IMR-90 (cell line): ENCODE data around the gene SPATA13.

Source experiments
- CEBPB ChIP-seq: IDR thresholded peaks from 2 replicates; pipeline ENCODE4 v1.6.1; 2012; ENCODE audit warnings: low read depth, low read length, improper control_type of control experiment
- NFE2L2 ChIP-seq: fragments of 150-350 bp; IDR thresholded peaks from 2 replicates; pipeline ENCODE4 v1.6.1; 2016; ENCODE audit warnings: low read depth, mild to moderate bottlenecking, low read length
- POLR2A ChIP-seq: IDR thresholded peaks from 2 replicates; pipeline ENCODE4 v1.6.1; 2012; ENCODE audit warnings: mild to moderate bottlenecking, low read depth, low read length
- RAD21 ChIP-seq: IDR thresholded peaks from 2 replicates; pipeline ENCODE4 v1.6.1; 2012; ENCODE audit warnings: low read length, improper control_type of control experiment
- TF ChIP-seq, protein P1 (sequence below): conservative IDR thresholded peaks from 2 replicates; pipeline ENCODE4 v1.5.1; 2012; ENCODE audit warnings: mild to moderate bottlenecking, low read depth, low read length, improper control_type of control experiment

- TF ChIP-seq, protein P1, sequence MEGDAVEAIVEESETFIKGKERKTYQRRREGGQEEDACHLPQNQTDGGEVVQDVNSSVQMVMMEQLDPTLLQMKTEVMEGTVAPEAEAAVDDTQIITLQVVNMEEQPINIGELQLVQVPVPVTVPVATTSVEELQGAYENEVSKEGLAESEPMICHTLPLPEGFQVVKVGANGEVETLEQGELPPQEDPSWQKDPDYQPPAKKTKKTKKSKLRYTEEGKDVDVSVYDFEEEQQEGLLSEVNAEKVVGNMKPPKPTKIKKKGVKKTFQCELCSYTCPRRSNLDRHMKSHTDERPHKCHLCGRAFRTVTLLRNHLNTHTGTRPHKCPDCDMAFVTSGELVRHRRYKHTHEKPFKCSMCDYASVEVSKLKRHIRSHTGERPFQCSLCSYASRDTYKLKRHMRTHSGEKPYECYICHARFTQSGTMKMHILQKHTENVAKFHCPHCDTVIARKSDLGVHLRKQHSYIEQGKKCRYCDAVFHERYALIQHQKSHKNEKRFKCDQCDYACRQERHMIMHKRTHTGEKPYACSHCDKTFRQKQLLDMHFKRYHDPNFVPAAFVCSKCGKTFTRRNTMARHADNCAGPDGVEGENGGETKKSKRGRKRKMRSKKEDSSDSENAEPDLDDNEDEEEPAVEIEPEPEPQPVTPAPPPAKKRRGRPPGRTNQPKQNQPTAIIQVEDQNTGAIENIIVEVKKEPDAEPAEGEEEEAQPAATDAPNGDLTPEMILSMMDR: no peak
- TF ChIP-seq RAD21: no peak
- no peak for TF ChIP-seq CEBPB
- TF ChIP-seq NFE2L2: no peak
- TF ChIP-seq POLR2A: no peak
These were observed 18.1 kb upstream of the SPATA13 start for GRCh38 chr13:24142453-24142852.
